ENCODE results near the gene IPO13.

GRCh38 chr1:43924516-43924915 lies 22.2 kb upstream of the IPO13 start:
- TF ChIP-seq CTCF (IDR thresholded peaks at IDR 0.05 in 4 of 5, conservative IDR thresholded peaks at IDR 0.05 in 1 of 5) (no peak), POLR2A (IDR thresholded peaks at IDR 0.05) (no peak)

Measured in gastrocnemius medialis (tissue), 4 donors.